GM18502 (cell line): ENCODE results near the gene MRM2.

Experiments used
- ATAC-seq: cut with Tn5 transposase; IDR thresholded peaks from one replicate; pipeline ENCODE4 v1.9.1; 2021; ENCODE audit warnings: mild to moderate bottlenecking; ENCODE audit not compliant: unreplicated experiment, poor library complexity

The MRM2 gene

GRCh38 chr7:2209961-2210323 lies 32.1 kb downstream of the MRM2 start:
- peak; percentile 16 for ATAC-seq

- ATAC-seq, result peak; percentile 65
Observed at GRCh38 chr7:2209146-2209960, 32.7 kb downstream of the MRM2 start.

GRCh38 chr7:2208712-2209111 lies 33.3 kb downstream of the MRM2 start:
- no peak for ATAC-seq

GRCh38 chr7:2205036-2205780 lies 36.8 kb downstream of the MRM2 start:
- no peak for ATAC-seq

GRCh38 chr7:2204446-2204845 lies 37.6 kb downstream of the MRM2 start:
- no peak for ATAC-seq

GRCh38 chr7:2203766-2204300 lies 38.2 kb downstream of the MRM2 start:
- no peak for ATAC-seq

- no peak for ATAC-seq
Observed at GRCh38 chr7:2202901-2203765, 38.9 kb downstream of the MRM2 start.

- ATAC-seq, result no peak
Observed at GRCh38 chr7:2202361-2202761, 39.6 kb downstream of the MRM2 start.

GRCh38 chr7:2201686-2202360 lies 40.2 kb downstream of the MRM2 start:
- no peak for ATAC-seq

- ATAC-seq, result no peak
Observed at GRCh38 chr7:2201128-2201527, 40.9 kb downstream of the MRM2 start.

- no peak for ATAC-seq
Observed at GRCh38 chr7:2200584-2200980, 41.4 kb downstream of the MRM2 start.

- ATAC-seq, result no peak
Observed at GRCh38 chr7:2199956-2200583, 41.9 kb downstream of the MRM2 start.

- no peak for ATAC-seq
Observed at GRCh38 chr7:2199528-2199927, 42.5 kb downstream of the MRM2 start.

- no peak for ATAC-seq
Observed at GRCh38 chr7:2198760-2199159, 43.2 kb downstream of the MRM2 start.

- ATAC-seq, result no peak
Observed at GRCh38 chr7:2198206-2198605, 43.8 kb downstream of the MRM2 start.

GRCh38 chr7:2197436-2198155 lies 44.4 kb downstream of the MRM2 start:
- no peak for ATAC-seq

GRCh38 chr7:2196381-2197378 lies 45.3 kb downstream of the MRM2 start:
- ATAC-seq, result no peak
